Hepatocyte (in vitro differentiated cells): ENCODE data around the gene LSM10.

Experiments used
- CTCF ChIP-seq: fragments of 200-600 bp; sonication (generic); IDR thresholded peaks from 2 replicates; pipeline ENCODE4 v1.5.1; 2016; ENCODE audit warnings: antibody characterized with exemption, mild to moderate bottlenecking; ENCODE audit not compliant: poor library complexity
- EZH2 ChIP-seq: fragments of 200-600 bp; sonication (generic); IDR thresholded peaks from 2 replicates; pipeline ENCODE4 v1.6.1; 2016; ENCODE audit warnings: antibody characterized with exemption, mild to moderate bottlenecking, borderline replicate concordance
- EZH2phosphoT487 ChIP-seq: fragments of 200-600 bp; sonication (generic); IDR thresholded peaks from one replicate; pipeline ENCODE4 v1.6.1; 2018; ENCODE audit warnings: antibody characterized with exemption, mild to moderate bottlenecking, low read depth, moderate library complexity; ENCODE audit not compliant: unreplicated experiment, severe bottlenecking

DNA sequence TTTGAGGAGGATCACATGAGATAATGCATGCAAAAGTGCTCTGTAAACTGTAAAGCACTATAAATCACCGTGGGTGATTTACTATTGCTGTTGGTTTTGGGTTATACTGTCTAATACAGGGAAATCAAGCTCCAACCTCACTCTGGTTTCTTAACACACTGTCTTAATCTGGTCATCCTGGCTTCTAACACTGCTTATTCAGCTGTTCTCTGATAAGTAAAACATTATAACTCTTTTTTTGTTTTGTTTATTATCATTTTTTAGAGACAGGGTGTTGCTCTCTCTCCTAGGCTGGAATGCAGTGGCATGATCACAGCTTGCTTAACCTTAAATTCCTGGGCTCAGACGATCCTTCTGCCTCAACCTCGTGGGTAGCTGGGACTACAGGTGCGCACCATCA, 21.9 kb upstream of the LSM10 start:
- TF ChIP-seq CTCF: no peak
- no peak for TF ChIP-seq EZH2
- no peak for TF ChIP-seq EZH2phosphoT487
